ENCODE data around the gene SLC5A11. TPM values are rescaled to one million over a fixed set of nuclear protein-coding genes. Genes with fewer than 3 reads are reported as not detected.
"Not testable (repeated sequence)": the region's sequence is repeated elsewhere in the genome, so short reads cannot be mapped to it uniquely, and the experiment has no call there.

The SLC5A11 gene
- total RNA-seq, 1 donor from 2014 or later, result not detected

GRCh38 chr16:24810951-24811843 lies 34.6 kb upstream of the SLC5A11 start:
- Mint-ChIP-seq H3K36me3 (ENCODE audit: unreplicated experiment) (peaks cover 6% of the 10 kb centered on the region), H3K4me3 (ENCODE audit: unreplicated experiment) (no peak overlapping the region), H3K4me1 (ENCODE audit: low read depth, unreplicated experiment) (no peaks in the 10 kb centered on the region), H3K27ac (ENCODE audit: unreplicated experiment) (no peak overlapping the region), H3K27me3 (ENCODE audit: unreplicated experiment) (no peaks in the 10 kb centered on the region), H3K9me3 (ENCODE audit: unreplicated experiment) (peaks cover 1% of the 10 kb centered on the region)
- DNase-seq, result no peak
- no peak for TF ChIP-seq CTCF (IDR thresholded peaks at IDR 0.05; ENCODE audit: partially characterized antibody, unreplicated experiment)

- H3K4me3 Mint-ChIP-seq (ENCODE audit: unreplicated experiment); H3K4me1 Mint-ChIP-seq (ENCODE audit: low read depth, unreplicated experiment); H3K27ac Mint-ChIP-seq (ENCODE audit: unreplicated experiment); H3K36me3 Mint-ChIP-seq (ENCODE audit: unreplicated experiment); H3K27me3 Mint-ChIP-seq (ENCODE audit: unreplicated experiment); DNase-seq; H3K9me3 Mint-ChIP-seq (ENCODE audit: unreplicated experiment): not testable (repeated sequence)
These were observed 33.0 kb upstream of the SLC5A11 start for GRCh38 chr16:24812813-24813212.

GRCh38 chr16:24815021-24815420 lies 30.7 kb upstream of the SLC5A11 start:
- no peak overlapping the region for H3K27ac Mint-ChIP-seq (ENCODE audit: unreplicated experiment)

GRCh38 chr16:24816688-24817087 lies 29.1 kb upstream of the SLC5A11 start:
- H3K9me3 Mint-ChIP-seq (ENCODE audit: unreplicated experiment), result peaks cover 8% of the 10 kb centered on the region
- H3K4me1 Mint-ChIP-seq (ENCODE audit: low read depth, unreplicated experiment), result peaks cover 20% of the 10 kb centered on the region
- TF ChIP-seq CTCF (IDR thresholded peaks at IDR 0.05; ENCODE audit: partially characterized antibody, unreplicated experiment), result no peak
- H3K4me3 Mint-ChIP-seq (ENCODE audit: unreplicated experiment), result no peak overlapping the region
- H3K27ac Mint-ChIP-seq (ENCODE audit: unreplicated experiment), result no peak overlapping the region
- H3K27me3 Mint-ChIP-seq (ENCODE audit: unreplicated experiment), result peaks cover 6% of the 10 kb centered on the region
- no peak for DNase-seq
- peaks cover 9% of the 10 kb centered on the region for H3K36me3 Mint-ChIP-seq (ENCODE audit: unreplicated experiment)

More at GRCh38 chr16:24815021-24815420, 30.7 kb upstream of the SLC5A11 start:
- H3K36me3 Mint-ChIP-seq (ENCODE audit: unreplicated experiment), result peaks cover 15% of the 10 kb centered on the region
- no peak for TF ChIP-seq CTCF (IDR thresholded peaks at IDR 0.05; ENCODE audit: partially characterized antibody, unreplicated experiment)
- peaks cover 3% of the 10 kb centered on the region for H3K9me3 Mint-ChIP-seq (ENCODE audit: unreplicated experiment)
- peaks cover 4% of the 10 kb centered on the region for H3K4me1 Mint-ChIP-seq (ENCODE audit: low read depth, unreplicated experiment)
- no peak overlapping the region for H3K4me3 Mint-ChIP-seq (ENCODE audit: unreplicated experiment)
- no peak for DNase-seq
- peaks cover 4% of the 10 kb centered on the region for H3K27me3 Mint-ChIP-seq (ENCODE audit: unreplicated experiment)

GRCh38 chr16:24819462-24820040 lies 26.2 kb upstream of the SLC5A11 start:
- Mint-ChIP-seq H3K4me3 (ENCODE audit: unreplicated experiment) (no peak overlapping the region), H3K9me3 (ENCODE audit: unreplicated experiment) (peaks cover 8% of the 10 kb centered on the region), H3K27ac (ENCODE audit: unreplicated experiment) (no peak overlapping the region), H3K36me3 (ENCODE audit: unreplicated experiment) (peaks cover 9% of the 10 kb centered on the region), H3K27me3 (ENCODE audit: unreplicated experiment) (peaks cover 9% of the 10 kb centered on the region), H3K4me1 (ENCODE audit: low read depth, unreplicated experiment) (peaks cover 36% of the 10 kb centered on the region)
- DNase-seq, result no peak
- TF ChIP-seq CTCF (IDR thresholded peaks at IDR 0.05; ENCODE audit: partially characterized antibody, unreplicated experiment), result no peak

Measured in glutamatergic neuron (in vitro differentiated cells).